GM21825 (cell line): Measurements from ENCODE around the gene EPB41L1.

ENCODE experiments used
- ATAC-seq: cut with Tn5 transposase; IDR thresholded peaks from one replicate; pipeline ENCODE4 v1.9.1; 2021; ENCODE audit warnings: mild to moderate bottlenecking, moderate library complexity; ENCODE audit not compliant: unreplicated experiment

The EPB41L1 gene

DNA sequence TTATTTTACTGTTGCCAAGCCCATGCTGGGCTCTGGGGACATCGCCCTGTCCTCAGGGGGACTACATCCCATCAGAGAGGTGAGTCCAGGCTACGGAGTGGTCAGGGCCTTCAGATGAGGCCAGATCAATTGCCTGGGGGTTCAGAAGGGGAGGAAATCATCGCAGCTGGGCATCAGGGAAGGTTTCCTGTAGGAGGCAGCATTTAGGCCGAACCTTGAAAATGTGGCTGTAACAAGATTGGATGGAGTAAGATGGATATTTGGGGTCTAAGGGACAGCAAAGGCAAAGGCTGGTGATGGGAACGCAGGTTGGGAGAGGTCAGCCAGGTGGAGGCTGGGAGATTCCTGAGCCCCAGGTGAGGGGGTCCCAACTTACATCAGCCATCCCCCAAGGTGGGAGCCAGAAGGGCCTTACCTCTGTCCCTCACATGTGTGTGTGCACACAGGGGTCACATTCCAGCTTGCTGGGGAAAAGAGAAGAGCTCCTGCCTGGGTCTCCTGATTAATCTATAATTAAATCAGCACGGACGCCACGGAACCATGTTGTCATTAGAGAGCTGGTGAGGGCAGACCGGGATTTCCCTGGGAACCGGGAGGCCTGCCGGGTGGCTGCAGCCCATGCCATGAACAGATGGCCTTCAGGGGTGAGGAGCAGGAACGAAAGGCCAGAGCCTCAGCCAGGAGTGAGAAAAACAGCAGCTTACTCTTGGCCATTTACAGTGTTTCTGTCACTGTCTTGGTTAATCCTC lies 121.1 kb downstream of the EPB41L1 start:
- no peak for ATAC-seq

DNA sequence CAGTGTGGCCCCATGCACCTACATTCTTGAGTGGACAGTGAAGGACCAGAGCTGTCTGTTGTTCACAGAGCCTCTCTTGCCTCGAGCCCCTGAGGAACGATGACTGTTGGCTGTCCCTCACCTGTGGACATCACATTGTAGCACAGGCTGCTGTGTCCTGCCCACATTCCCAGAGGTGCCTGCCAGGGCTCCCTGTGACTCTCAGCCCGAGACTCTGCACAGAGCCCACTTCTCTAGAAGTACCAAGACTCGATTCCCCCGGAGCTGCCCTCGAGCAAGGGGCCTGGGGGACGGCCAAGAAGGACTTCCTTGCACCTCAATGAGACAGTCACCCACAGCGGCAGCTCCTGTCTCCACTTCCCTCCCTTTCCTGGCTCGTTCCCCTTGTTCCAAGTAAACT lies 123.0 kb downstream of the EPB41L1 start:
- ATAC-seq: no peak

- no peak for ATAC-seq
These were observed 124.8 kb downstream of the EPB41L1 start for GRCh38 chr20:36279362-36279761.

GRCh38 chr20:36279776-36280175 lies 125.2 kb downstream of the EPB41L1 start:
- ATAC-seq: no peak

- ATAC-seq: no peak
These were observed 127.3 kb downstream of the EPB41L1 start for GRCh38 chr20:36281785-36282380.
